DMS114 treated with DMSO at 0.1 percent for 48 hours (cell line): ENCODE measurements around the gene P2RY1.
"Not testable (repeated sequence)": the region's sequence is repeated elsewhere in the genome, so short reads cannot be mapped to it uniquely, and the experiment has no call there.

ENCODE experiments used
- DNase-seq: peaks from one replicate; lab custom pipeline; 2025; ENCODE audit not compliant: unreplicated experiment; lab: John Stamatoyannopoulos, UW

Gene P2RY1

GRCh38 chr3:152835601-152836102 lies 721 bp downstream of the P2RY1 start:
- DNase-seq: no peak

GRCh38 chr3:152836269-152836668 lies 1.3 kb downstream of the P2RY1 start:
- DNase-seq: no peak

- no peak for DNase-seq
Measured at GRCh38 chr3:152839511-152839910, 4.6 kb downstream of the P2RY1 start.

- no peak for DNase-seq
Measured at GRCh38 chr3:152841131-152841530, 6.2 kb downstream of the P2RY1 start.

GRCh38 chr3:152842413-152842812 lies 7.5 kb downstream of the P2RY1 start:
- no peak for DNase-seq

GRCh38 chr3:152843955-152844354 lies 9.0 kb downstream of the P2RY1 start:
- DNase-seq: no peak

GRCh38 chr3:152846572-152847202 lies 11.8 kb downstream of the P2RY1 start:
- DNase-seq: not testable (repeated sequence)

GRCh38 chr3:152847599-152847998 lies 12.7 kb downstream of the P2RY1 start:
- not testable (repeated sequence) for DNase-seq

- no peak for DNase-seq
Measured at GRCh38 chr3:152849996-152850578, 15.2 kb downstream of the P2RY1 start.

- DNase-seq: no peak
Measured at GRCh38 chr3:152853196-152853595, 18.3 kb downstream of the P2RY1 start.

- no peak for DNase-seq
Measured at GRCh38 chr3:152857082-152857481, 22.2 kb downstream of the P2RY1 start.

GRCh38 chr3:152858170-152858800 lies 23.4 kb downstream of the P2RY1 start:
- DNase-seq: no peak

- DNase-seq: no peak
Measured at GRCh38 chr3:152860736-152861135, 25.8 kb downstream of the P2RY1 start.

- no peak for DNase-seq
Measured at GRCh38 chr3:152865668-152866245, 30.8 kb downstream of the P2RY1 start.

GRCh38 chr3:152870027-152870426 lies 35.1 kb downstream of the P2RY1 start:
- no peak for DNase-seq

GRCh38 chr3:152873314-152873713 lies 38.4 kb downstream of the P2RY1 start:
- DNase-seq: not testable (repeated sequence)

GRCh38 chr3:152874896-152875749 lies 40.2 kb downstream of the P2RY1 start:
- no peak for DNase-seq

- no peak for DNase-seq
Measured at GRCh38 chr3:152879130-152879789, 44.3 kb downstream of the P2RY1 start.

- DNase-seq: no peak
Measured at GRCh38 chr3:152879790-152880174, 44.9 kb downstream of the P2RY1 start.

GRCh38 chr3:152885076-152885475 lies 50.1 kb downstream of the P2RY1 start:
- DNase-seq: no peak
